Measurements from ENCODE around the gene ZFP42.
"Not testable (repeated sequence)": the region's sequence is repeated elsewhere in the genome, so short reads cannot be mapped to it uniquely, and the experiment has no call there.

The ZFP42 gene

DNA sequence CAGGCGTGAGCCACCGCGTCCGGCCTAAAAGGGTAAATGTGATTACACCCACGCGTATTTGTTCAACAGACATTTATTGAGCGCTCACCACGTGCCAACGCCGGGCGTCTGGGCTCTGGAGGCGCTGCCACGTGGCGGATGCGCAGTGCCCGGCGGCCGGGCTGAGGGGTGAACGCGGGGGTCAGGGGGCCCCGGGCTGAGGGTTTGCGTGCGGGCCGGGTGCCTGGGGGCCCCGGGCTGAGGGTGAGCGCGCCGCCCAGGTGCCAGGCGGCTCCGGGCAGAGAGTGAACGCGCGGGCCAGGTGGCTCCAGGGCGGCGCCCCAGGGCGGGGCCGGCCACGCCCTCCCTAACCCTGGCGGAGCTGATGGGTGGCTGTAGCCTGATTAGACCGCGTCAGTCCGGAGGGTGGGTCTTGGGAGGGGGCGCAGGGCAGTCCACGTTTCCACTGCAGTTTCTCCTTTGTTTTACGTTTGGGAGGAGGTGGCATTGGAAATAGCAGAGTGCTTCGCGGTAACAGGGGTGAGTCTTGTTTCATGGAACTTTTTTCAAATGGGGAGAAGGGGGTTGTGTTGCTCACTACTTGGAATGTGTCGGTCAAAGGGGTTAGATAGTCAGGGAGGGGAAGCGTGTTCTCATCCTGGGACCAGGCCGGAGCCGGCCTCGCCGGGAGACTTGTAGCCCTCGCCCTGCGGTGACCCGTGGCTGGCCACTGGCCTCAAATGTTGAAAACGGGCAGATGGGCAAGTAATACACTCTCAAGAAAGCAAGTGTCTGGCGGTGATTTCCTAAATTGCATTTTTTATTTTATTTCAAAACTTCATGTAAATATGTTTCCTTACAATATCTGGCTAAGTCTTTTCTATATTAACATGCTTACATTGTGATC, at the start of gene ZFP42:
TSS of gene ZFP42 (plus strand) at position 450 of the 886 bp plus-strand sequence. CDS start 7,037 bp downstream, outside the sequence.
- no peak for DNase-seq (ENCODE audit: low read depth in 2 of 2)

GRCh38 chr4:187961171-187961570, 34.4 kb upstream of the ZFP42 start:
- no peak for DNase-seq (ENCODE audit: low read depth in 2 of 2)

- DNase-seq (ENCODE audit: low read depth in 2 of 2): no peak
Measured at GRCh38 chr4:187961961-187962360, 33.6 kb upstream of the ZFP42 start.

DNA sequence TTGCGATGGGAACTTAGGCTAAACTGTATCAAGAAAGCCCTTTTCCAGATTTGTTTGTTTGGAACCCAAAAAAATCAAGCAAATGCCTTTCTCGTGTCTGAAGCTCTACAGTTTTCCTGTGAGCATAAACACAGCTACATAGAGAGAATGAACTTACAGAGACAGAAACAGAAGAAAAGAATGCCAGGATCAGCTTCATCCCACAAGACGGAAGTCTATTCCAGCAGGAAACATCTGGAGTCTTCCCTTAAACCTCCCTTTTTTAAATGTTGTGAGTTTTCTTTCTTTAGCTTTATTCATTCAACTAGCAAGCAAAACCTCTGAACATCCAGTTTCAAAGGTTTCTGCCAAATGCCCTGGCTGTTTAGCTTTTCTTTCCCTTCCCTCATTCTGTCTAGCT, 32.6 kb upstream of the ZFP42 start:
- DNase-seq (ENCODE audit: low read depth in 2 of 2): no peak

DNA sequence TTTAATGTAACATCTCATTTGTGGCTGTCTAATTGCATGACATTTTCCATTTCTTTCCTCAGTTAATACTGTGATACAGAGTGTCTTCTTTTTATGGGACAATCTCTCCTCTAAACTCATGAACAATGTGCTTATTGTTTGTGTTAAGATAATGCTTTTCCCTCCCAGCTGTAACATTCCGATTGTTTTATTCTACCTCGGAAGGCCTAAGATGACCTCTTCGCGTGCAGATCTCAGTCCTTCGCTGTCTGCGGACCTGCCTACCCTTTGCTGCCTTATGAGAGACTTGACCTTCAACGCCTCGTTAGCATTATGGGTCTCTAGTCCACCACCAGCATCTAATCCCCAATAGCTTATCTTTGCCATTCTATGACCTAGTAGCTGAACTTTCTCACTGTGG, 29.8 kb upstream of the ZFP42 start:
- no peak for DNase-seq (ENCODE audit: low read depth in 2 of 2)

- DNase-seq (ENCODE audit: low read depth in 2 of 2): no peak
Measured at GRCh38 chr4:187972135-187972534, 23.4 kb upstream of the ZFP42 start.

DNA sequence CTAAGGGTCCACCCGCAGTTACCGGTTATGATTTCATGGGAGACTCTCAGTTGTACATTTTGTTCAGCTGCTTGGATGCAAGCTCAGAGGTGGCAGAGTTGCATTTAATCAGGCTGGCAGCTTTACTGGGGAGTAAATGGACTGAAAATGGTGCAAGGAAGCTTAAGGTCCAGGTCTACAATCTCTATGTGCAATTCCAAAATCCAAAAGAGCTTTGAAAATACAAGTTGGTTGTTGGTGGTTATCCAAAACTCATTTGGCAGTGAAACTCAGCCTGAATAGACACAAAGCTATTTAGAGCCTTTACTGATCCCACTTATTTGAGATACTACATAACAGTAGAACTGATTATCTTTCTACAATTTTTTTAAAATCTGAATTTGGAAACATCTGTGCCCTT, 11.8 kb upstream of the ZFP42 start:
- no peak for DNase-seq (ENCODE audit: low read depth in 2 of 2)

DNA sequence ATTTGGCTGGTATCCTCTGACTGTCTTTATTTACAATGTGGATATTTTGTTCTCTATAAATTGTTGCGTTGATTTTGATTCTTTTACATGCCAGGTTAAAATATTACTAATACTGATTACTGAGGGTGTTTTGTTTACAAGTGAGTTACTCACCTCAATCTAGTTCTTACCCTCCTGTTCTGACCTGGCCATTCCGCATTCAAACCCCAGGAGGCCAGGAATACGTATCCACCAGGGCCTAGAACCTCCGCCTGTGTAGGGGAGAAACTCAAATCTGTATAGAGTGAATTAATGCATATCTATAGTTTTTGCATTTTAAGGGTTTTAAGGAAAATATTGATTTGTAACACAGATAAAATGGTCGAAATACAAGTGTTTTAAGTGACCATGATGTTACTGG, 2.6 kb upstream of the ZFP42 start:
- DNase-seq (ENCODE audit: low read depth in 2 of 2): no peak

GRCh38 chr4:187993827-187994226, 1.7 kb upstream of the ZFP42 start:
- DNase-seq (ENCODE audit: low read depth in 2 of 2): no peak

- no peak for DNase-seq (ENCODE audit: low read depth in 2 of 2)
Measured at GRCh38 chr4:187996502-187997177, 1.1 kb downstream of the ZFP42 start.

DNA sequence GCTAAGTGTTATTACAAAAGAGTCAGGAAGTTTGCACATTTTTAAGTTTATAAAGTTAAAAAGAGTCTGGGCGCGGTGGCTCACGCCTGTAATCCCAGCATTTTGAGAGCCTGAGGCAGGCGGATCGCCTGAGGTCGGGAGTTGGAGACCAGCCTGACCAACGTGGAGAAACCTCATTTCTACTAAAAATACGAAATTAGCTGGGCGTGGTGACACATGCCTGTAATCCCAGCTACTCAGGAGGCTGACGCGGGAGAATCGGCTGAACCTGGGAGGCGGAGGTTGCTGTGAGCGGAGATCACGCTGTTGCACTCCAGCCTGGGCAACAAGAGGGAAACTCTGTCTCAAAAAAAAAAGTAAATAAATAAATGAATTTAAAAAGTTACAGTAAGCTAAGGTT, 2.4 kb downstream of the ZFP42 start:
- not testable (repeated sequence) for DNase-seq (ENCODE audit: low read depth in 2 of 2)

- no peak for DNase-seq (ENCODE audit: low read depth in 2 of 2)
Measured at GRCh38 chr4:187999406-187999932, 3.9 kb downstream of the ZFP42 start.

GRCh38 chr4:188002323-188002722, 6.8 kb downstream of the ZFP42 start:
- no peak for DNase-seq (ENCODE audit: low read depth in 2 of 2)

DNA sequence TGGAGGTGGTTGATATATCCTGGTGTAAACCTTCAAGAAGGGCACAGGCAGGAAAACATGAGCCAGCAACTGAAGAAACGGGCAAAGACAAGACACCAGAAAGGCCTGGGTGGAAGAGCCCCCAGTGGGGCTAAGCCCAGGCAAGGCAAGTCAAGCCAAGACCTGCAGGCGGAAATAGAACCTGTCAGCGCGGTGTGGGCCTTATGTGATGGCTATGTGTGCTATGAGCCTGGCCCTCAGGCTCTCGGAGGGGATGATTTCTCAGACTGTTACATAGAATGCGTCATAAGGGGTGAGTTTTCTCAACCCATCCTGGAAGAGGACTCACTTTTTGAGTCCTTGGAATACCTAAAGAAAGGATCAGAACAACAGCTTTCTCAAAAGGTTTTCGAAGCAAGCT, 7.2 kb downstream of the ZFP42 start:
- DNase-seq (ENCODE audit: low read depth in 2 of 2): no peak

DNA sequence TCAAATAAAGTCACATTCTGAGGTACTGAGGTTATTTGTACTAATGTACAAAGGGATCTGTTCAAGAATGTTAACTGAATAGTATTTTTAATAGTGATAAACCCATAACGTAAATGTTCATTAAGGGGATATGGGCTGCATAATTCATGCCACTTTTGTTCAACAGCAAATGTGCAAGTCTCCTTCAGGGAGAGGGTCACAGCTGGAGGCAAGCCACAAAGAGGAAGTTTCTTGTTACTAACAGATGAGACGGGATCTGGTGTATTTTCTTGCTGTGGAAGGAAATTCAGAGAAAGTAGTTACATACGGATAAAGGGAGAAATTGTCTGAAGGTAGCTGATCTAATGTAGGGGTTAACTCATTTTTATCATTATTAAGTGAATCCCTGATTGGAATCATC, 10.0 kb downstream of the ZFP42 start:
- no peak for DNase-seq (ENCODE audit: low read depth in 2 of 2)

DNA sequence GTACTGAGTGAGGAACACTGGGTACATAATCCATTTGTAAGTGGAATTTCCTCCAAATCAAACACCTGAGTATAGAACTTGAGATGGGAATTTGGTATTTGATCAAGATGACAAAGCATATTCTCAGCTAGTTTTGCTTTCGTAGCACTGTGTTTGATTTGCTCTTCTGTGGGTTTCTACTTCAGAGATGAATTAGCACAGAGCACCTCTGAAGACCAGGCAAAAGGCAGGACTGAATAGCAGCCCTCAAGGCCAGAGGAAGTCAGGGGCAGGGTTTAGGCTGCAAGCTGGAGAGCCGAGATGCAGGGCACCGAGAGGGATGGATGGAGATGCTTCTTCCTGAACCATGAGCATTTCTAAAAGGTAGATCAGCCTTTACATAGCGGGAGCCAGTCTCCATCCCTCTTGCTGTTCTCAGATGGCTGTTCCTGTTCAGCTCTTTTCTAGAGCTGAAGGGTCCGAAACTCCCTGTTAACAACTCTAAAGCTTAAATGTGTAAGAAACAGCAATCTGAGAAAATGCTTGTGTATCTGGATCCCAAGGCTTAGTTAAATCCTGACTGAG, 10.8 kb downstream of the ZFP42 start:
- no peak for DNase-seq (ENCODE audit: low read depth in 2 of 2)

- DNase-seq (ENCODE audit: low read depth in 2 of 2): no peak
Measured at GRCh38 chr4:188008377-188008776, 12.8 kb downstream of the ZFP42 start.

GRCh38 chr4:188012426-188012945, 16.9 kb downstream of the ZFP42 start:
- no peak for DNase-seq (ENCODE audit: low read depth in 2 of 2)

DNA sequence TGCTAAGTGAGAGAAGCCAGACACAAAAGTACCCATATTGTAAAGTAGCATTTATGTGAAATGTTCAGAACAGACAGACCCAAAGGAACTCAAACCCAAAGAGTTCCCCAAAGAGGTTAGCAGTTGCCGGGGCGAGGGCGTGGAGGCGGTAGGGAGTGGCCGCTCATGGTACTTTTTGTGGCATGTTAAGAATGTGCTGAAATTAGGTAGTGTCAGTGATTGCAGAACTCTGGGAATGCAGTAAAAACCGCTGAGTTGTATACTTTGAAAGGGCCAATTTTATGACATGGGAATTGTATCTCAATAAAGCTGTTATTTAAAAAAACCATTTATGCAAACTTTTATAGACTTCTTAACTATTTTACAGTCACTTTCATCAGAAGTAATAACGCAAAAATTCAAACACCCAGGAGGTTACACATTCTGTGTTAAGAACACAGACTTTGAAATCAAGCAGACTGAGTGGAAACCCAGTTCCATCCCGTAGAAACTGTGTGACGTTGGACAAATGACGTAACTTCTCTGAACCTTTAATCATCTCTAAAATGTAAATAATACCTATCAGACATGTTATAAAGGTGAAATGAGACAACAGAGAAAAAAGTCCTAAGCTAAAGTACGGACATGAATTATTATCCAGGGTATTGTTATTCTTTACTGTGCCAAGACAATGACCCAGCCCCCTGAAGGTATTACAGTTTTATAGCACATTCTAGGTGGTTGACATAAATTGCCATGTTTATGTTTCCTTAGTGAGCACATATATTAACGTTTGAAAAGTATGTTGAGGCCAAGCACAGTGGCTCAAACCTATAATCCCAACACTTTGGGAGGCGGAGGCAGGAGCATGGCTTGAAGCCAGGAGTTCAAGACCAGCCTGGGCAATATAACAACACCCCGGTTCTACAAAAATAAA, 19.7 kb downstream of the ZFP42 start:
- DNase-seq (ENCODE audit: low read depth in 2 of 2): no peak

- DNase-seq (ENCODE audit: low read depth in 2 of 2): no peak
Measured at GRCh38 chr4:188016754-188017153, 21.2 kb downstream of the ZFP42 start.

DNA sequence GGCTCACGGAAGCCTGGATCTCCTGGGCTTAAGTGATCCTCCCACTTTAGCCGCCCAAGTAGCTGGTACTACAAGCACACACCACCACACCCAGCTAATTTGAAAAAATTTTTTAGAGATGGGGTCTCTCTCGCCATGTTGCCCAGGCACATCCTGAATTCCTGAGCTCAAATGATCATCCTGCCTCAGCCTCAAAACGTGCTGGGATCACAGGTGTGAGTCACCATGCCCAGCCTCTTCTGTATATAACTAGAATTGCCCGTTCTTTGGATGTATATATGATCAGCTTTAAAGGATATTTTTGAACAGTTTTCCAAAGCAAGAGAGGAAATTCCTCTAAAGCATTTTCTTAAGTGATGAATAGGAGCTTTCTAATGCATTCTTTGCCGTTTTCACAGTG, 22.7 kb downstream of the ZFP42 start:
- no peak for DNase-seq (ENCODE audit: low read depth in 2 of 2)
